HepG2 (cell line): ENCODE data around the gene DNAJC4. TPM values are rescaled to one million over a fixed set of nuclear protein-coding genes. Genes with fewer than 3 reads are reported as not detected.

Experiments used
- AKAP8 ChIP-seq: sonication (generic); formaldehyde crosslinking; IDR thresholded peaks from 2 replicates; pipeline ENCODE4 v1.5.1; 2020; ENCODE audit warnings: mild to moderate bottlenecking, missing genetic modification reagents
- ARNT2 ChIP-seq: sonication (generic); formaldehyde crosslinking; IDR thresholded peaks from 2 replicates; pipeline ENCODE4 v1.8.0; 2022; ENCODE audit warnings: mild to moderate bottlenecking, low read depth, missing genetic modification reagents, moderate library complexity
- CBFB ChIP-seq: sonication (generic); formaldehyde crosslinking; IDR thresholded peaks from 2 replicates; pipeline ENCODE4 v1.4.0; 2020; ENCODE audit warnings: missing genetic modification reagents
- FLYWCH1 ChIP-seq: sonication (generic); formaldehyde crosslinking; IDR thresholded peaks from 2 replicates; pipeline ENCODE4 v1.8.1; 2023; ENCODE audit warnings: mild to moderate bottlenecking, missing genetic modification reagents
- FOXK1 ChIP-seq: sonication (generic); formaldehyde crosslinking; IDR thresholded peaks from 2 replicates; pipeline ENCODE4 v1.4.0; 2020; ENCODE audit warnings: low read depth, missing genetic modification reagents, borderline replicate concordance
- GPN1 ChIP-seq: sonication (generic); formaldehyde crosslinking; IDR thresholded peaks from 2 replicates; pipeline ENCODE4 v1.5.1; 2020; ENCODE audit warnings: missing genetic modification reagents, borderline replicate concordance
- HDAC6 ChIP-seq: fragments of 200-600 bp; sonication (generic); IDR thresholded peaks from 2 replicates; pipeline ENCODE4 v1.7.0; 2017; ENCODE audit warnings: mild to moderate bottlenecking, antibody characterized with exemption, low read length, low read depth
- KDM3A ChIP-seq: IDR thresholded peaks from 2 replicates; pipeline ENCODE4 v1.6.1; 2018; ENCODE audit warnings: low read depth, missing compliant biosample characterization
- MIER3 ChIP-seq: IDR thresholded peaks from 2 replicates; pipeline ENCODE4 v1.6.1; 2016; ENCODE audit warnings: missing compliant biosample characterization, borderline replicate concordance
- NFIC ChIP-seq: IDR thresholded peaks from 2 replicates; pipeline ENCODE4 v1.6.1; 2012; ENCODE audit warnings: mild to moderate bottlenecking, low read length, inconsistent platforms
- NONO ChIP-seq, 2 experiments: fragments of 450-650 bp in 1 of 2; sonication (generic) in 1 of 2; formaldehyde crosslinking in 1 of 2; IDR thresholded peaks in 1 of 2; conservative IDR thresholded peaks in 1 of 2; 2 replicates each; pipeline versions ENCODE4 v1.6.1 to v1.8.0; 2017 to 2022; ENCODE audit warnings: mild to moderate bottlenecking in 1 of 2, missing genetic modification reagents in 1 of 2, moderate library complexity in 1 of 2
- PHF5A ChIP-seq: IDR thresholded peaks from one replicate; pipeline ENCODE4 v1.6.1; 2018; ENCODE audit warnings: low read depth, missing genetic modification reagents; ENCODE audit not compliant: unreplicated experiment
- PHF8 ChIP-seq: sonication (generic); formaldehyde crosslinking; IDR thresholded peaks from 2 replicates; pipeline ENCODE4 v1.5.0; 2020; ENCODE audit warnings: missing genetic modification reagents
- SRF ChIP-seq: IDR thresholded peaks from 2 replicates; pipeline ENCODE4 v1.6.1; 2011; ENCODE audit warnings: mild to moderate bottlenecking, low read depth, low read length, moderate library complexity
- ZFP36 ChIP-seq: fragments of 150-350 bp; IDR thresholded peaks from 2 replicates; pipeline ENCODE4 v1.6.1; 2018; ENCODE audit warnings: borderline replicate concordance, low read length, low read depth; ENCODE audit not compliant: partially characterized antibody
- ZFP90 ChIP-seq: sonication (generic); formaldehyde crosslinking; IDR thresholded peaks from 2 replicates; pipeline ENCODE4 v1.8.0; 2022; ENCODE audit warnings: missing genetic modification reagents, mild to moderate bottlenecking, inconsistent platforms, borderline replicate concordance
- ZNF292 ChIP-seq: sonication (generic); formaldehyde crosslinking; IDR thresholded peaks from 2 replicates; pipeline ENCODE4 v1.8.1; 2022; ENCODE audit warnings: mild to moderate bottlenecking, low read depth, missing genetic modification reagents, borderline replicate concordance
- ZNF343 ChIP-seq: sonication (generic); formaldehyde crosslinking; IDR thresholded peaks from 2 replicates; pipeline ENCODE4 v1.4.0; 2020; ENCODE audit warnings: mild to moderate bottlenecking, missing genetic modification reagents
- ZNF446 ChIP-seq: sonication (generic); formaldehyde crosslinking; IDR thresholded peaks from 2 replicates; pipeline ENCODE4 v1.5.0; 2020; ENCODE audit warnings: mild to moderate bottlenecking, missing genetic modification reagents
- ZNF563 ChIP-seq: sonication (generic); formaldehyde crosslinking; IDR thresholded peaks from 2 replicates; pipeline ENCODE4 v1.8.0; 2022; ENCODE audit warnings: mild to moderate bottlenecking, moderate library complexity, missing genetic modification reagents
- ZNF672 ChIP-seq: sonication (generic); formaldehyde crosslinking; IDR thresholded peaks from 2 replicates; pipeline ENCODE4 v1.8.1; 2022; ENCODE audit warnings: missing genetic modification reagents
- polyA plus RNA-seq, 8 experiments: library from polyadenylated mRNA; depleted of rRNA in 3 of 8; stranded (reverse) in 7 of 8; unstranded in 1 of 8; fragments of >200 nt; fragmentation: Illumina TruSeq in 4 of 8; extraction: Trizol in 4 of 8; gene quantifications; 2 replicates each; pipeline versions ENCODE4 v1.2.1 to v1.2.3, GENCODE V29; 2011 to 2016; ENCODE audit warnings: low read depth in 4 of 8, missing spikeins in 1 of 8, mixed read lengths in 1 of 8; ENCODE audit not compliant: insufficient read depth in 1 of 8
- total RNA-seq, 5 experiments: library from RNA; depleted of rRNA; stranded (reverse); fragments of >200 nt; fragmentation: Illumina TruSeq; extraction: Trizol; gene quantifications; 2 replicates each; pipeline ENCODE4 v1.2.3, GENCODE V29; 2016; ENCODE audit warnings: low read depth in 1 of 5
- TF ChIP-seq, protein P1 (sequence below): sonication (generic); formaldehyde crosslinking; IDR thresholded peaks from 2 replicates; pipeline ENCODE4 v1.4.0; 2020; ENCODE audit warnings: missing genetic modification reagents
- TF ChIP-seq, protein P2 (sequence below): sonication (generic); formaldehyde crosslinking; IDR thresholded peaks from 2 replicates; pipeline ENCODE4 v1.8.1; 2023; ENCODE audit warnings: mild to moderate bottlenecking, missing genetic modification reagents
- TF ChIP-seq, protein P3 (sequence below): sonication (generic); formaldehyde crosslinking; IDR thresholded peaks from 2 replicates; pipeline ENCODE4 v1.4.0; 2020; ENCODE audit warnings: missing genetic modification reagents, borderline replicate concordance
- TF ChIP-seq, protein P4 (sequence below): sonication (generic); formaldehyde crosslinking; IDR thresholded peaks from 2 replicates; pipeline ENCODE4 v1.8.0; 2022; ENCODE audit warnings: mild to moderate bottlenecking, missing genetic modification reagents

Gene DNAJC4
- total and polyA plus RNA-seq, 2 of the 13 experiments (the other 11 are each of a cell fraction or from before 2014, with no cell fraction given): 10.3 to 60.8 TPM

DNA sequence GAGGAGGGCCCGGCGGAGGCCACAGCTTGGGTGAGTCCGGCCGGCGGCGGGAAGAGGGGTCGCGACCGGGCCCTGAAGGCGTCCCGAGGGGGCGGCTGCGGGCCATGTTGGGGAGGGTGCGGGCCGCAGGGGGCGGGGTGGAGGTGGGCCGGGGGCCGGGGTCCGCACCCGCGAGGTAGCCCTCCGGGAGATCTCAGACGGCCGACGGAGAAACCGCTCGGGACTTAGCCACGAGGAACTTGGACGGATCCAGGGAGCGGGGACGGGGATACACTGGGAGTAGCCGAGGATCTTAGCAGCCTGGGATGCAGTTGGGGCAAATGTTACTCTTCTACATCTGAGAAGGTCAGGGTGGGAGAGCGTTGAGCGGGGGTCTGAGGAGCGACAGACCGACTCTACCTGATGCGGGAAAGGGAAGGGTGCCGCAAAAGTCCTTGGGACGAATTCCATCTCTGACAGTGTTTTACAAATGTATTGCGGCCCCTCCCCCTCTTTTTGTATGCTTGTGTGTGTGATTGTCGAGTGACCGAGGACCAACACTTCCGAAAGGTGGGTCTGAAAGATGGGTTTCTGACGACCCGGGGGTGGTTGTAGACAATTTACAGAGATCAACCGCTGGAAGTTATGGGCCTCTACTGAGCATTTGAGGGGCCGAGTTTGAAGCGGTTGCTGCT, 43.7 kb upstream of the DNAJC4 start (continued):
- TF ChIP-seq, protein P1, sequence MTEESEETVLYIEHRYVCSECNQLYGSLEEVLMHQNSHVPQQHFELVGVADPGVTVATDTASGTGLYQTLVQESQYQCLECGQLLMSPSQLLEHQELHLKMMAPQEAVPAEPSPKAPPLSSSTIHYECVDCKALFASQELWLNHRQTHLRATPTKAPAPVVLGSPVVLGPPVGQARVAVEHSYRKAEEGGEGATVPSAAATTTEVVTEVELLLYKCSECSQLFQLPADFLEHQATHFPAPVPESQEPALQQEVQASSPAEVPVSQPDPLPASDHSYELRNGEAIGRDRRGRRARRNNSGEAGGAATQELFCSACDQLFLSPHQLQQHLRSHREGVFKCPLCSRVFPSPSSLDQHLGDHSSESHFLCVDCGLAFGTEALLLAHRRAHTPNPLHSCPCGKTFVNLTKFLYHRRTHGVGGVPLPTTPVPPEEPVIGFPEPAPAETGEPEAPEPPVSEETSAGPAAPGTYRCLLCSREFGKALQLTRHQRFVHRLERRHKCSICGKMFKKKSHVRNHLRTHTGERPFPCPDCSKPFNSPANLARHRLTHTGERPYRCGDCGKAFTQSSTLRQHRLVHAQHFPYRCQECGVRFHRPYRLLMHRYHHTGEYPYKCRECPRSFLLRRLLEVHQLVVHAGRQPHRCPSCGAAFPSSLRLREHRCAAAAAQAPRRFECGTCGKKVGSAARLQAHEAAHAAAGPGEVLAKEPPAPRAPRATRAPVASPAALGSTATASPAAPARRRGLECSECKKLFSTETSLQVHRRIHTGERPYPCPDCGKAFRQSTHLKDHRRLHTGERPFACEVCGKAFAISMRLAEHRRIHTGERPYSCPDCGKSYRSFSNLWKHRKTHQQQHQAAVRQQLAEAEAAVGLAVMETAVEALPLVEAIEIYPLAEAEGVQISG (CRISPR knock-in tag): no peak
- peak; percentile 54; the same call in 1 of the 2 replicates for TF ChIP-seq ZNF446 (CRISPR knock-in tag)
- TF ChIP-seq, protein P2, sequence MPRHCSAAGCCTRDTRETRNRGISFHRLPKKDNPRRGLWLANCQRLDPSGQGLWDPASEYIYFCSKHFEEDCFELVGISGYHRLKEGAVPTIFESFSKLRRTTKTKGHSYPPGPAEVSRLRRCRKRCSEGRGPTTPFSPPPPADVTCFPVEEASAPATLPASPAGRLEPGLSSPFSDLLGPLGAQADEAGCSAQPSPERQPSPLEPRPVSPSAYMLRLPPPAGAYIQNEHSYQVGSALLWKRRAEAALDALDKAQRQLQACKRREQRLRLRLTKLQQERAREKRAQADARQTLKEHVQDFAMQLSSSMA (CRISPR knock-in tag): no peak
- no peak for TF ChIP-seq ZNF343 (CRISPR knock-in tag)
- TF ChIP-seq ARNT2 (CRISPR knock-in tag): no peak
- TF ChIP-seq FLYWCH1 (CRISPR knock-in tag): no peak
- no peak for TF ChIP-seq NFIC
- no peak for TF ChIP-seq ZNF672 (CRISPR knock-in tag)
- TF ChIP-seq NONO (IDR thresholded peaks at IDR 0.05): no peak
- TF ChIP-seq NONO (CRISPR knock-in tag; conservative IDR thresholded peaks at IDR 0.05): no peak
- TF ChIP-seq PHF8: 0 out of 2 replicates have a peak, but pooled peaks have one; percentile 32
- TF ChIP-seq CBFB: no peak
- TF ChIP-seq ZNF292 (CRISPR knock-in tag): peak; percentile 10; the same call in 1 of the 2 replicates
- TF ChIP-seq ZFP36: no peak
- no peak for TF ChIP-seq MIER3 (CRISPR knock-in tag)
- no peak for TF ChIP-seq GPN1 (CRISPR knock-in tag)
- TF ChIP-seq, protein P3, sequence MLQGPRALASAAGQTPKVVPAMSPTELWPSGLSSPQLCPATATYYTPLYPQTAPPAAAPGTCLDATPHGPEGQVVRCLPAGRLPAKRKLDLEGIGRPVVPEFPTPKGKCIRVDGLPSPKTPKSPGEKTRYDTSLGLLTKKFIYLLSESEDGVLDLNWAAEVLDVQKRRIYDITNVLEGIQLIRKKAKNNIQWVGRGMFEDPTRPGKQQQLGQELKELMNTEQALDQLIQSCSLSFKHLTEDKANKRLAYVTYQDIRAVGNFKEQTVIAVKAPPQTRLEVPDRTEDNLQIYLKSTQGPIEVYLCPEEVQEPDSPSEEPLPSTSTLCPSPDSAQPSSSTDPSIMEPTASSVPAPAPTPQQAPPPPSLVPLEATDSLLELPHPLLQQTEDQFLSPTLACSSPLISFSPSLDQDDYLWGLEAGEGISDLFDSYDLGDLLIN (CRISPR knock-in tag): no peak
- TF ChIP-seq PHF5A: no peak
- TF ChIP-seq SRF: no peak
- TF ChIP-seq HDAC6: no peak
- peak; percentile 53; the same call in 1 of the 2 replicates for TF ChIP-seq ZNF563 (CRISPR knock-in tag)
- TF ChIP-seq KDM3A: no peak
- TF ChIP-seq AKAP8 (CRISPR knock-in tag): no peak
- TF ChIP-seq, protein P4, sequence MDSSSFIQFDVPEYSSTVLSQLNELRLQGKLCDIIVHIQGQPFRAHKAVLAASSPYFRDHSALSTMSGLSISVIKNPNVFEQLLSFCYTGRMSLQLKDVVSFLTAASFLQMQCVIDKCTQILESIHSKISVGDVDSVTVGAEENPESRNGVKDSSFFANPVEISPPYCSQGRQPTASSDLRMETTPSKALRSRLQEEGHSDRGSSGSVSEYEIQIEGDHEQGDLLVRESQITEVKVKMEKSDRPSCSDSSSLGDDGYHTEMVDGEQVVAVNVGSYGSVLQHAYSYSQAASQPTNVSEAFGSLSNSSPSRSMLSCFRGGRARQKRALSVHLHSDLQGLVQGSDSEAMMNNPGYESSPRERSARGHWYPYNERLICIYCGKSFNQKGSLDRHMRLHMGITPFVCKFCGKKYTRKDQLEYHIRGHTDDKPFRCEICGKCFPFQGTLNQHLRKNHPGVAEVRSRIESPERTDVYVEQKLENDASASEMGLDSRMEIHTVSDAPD (CRISPR knock-in tag): no peak
- no peak for TF ChIP-seq FOXK1
- no peak for TF ChIP-seq ZFP90 (CRISPR knock-in tag)
